Loucy (cell line): ENCODE measurements around the gene CCDC60.

Experiments
- CTCF ChIP-seq: fragments of 200-600 bp; sonication (generic); conservative IDR thresholded peaks from 2 replicates; pipeline ENCODE4 v1.5.1; 2014; ENCODE audit warnings: mild to moderate bottlenecking, antibody characterized with exemption, low read length
- EZH2phosphoT487 ChIP-seq: fragments of 200-600 bp; IDR thresholded peaks from 2 replicates; pipeline ENCODE4 v1.6.1; 2018; ENCODE audit warnings: antibody characterized with exemption, mild to moderate bottlenecking, moderate library complexity, borderline replicate concordance

GRCh38 chr12:119412306-119412705 is 77.8 kb downstream of the CCDC60 start:
- TF ChIP-seq CTCF (no peak), EZH2phosphoT487 (no peak)
